ENCODE results near the gene SPIRE1.

SPIRE1 gene

DNA sequence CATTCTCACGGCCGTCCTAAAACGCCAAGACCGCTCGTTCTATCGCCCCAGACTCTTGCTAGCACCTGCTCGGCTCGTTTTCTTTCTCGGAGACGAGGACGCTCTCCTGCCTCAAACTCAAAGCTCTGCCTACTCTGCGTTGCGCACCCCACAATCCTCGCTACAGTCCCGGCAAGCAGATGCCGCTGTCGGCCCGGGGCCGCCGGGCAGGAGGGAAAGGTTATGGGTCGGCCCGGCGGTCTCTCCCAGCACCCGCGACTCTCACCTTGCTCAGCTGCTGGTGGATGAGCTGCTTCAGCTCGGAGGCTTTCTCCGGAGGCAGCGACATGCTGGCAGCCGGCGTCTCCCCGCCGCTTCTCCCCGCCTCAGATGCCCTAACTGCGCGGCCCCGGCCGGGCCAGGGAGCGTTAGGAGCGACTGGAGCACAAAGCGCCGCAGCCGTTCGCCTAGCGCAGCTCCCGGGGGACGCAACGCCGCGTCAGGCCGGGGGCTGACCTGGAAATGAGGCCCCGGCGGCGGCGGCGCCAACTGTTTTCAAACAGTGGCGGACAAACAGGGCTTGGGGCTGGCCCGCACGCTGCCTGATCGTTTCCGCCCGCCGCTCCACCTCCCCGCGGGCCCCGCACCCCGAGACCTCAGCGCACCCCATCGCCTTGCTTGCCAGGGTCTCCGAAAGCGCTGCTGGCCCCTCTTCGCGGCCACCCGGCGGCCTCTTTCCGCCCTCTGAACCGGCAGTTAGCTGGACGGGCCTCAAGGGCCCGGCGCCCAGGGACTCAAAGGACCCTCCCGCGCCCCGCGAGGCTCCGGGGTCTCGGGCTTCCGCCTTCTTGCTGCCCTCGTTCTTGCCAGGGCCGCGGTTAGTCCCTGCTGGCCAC, 44.6 kb upstream of the SPIRE1 start, which contains the start of the genes CEP76 and PSMG2:
TSS of gene CEP76 (minus strand) at position 503 of the 875 bp plus-strand sequence. CDS start at position 328, 175 bp downstream.
TSS of gene PSMG2 (plus strand) at position 822 of the 875 bp plus-strand sequence. CDS start 66 bp downstream, outside the sequence.
- Histone ChIP-seq H3K27me3 (ENCODE audit: control insufficient read depth in 1 of 2, insufficient read depth in 1 of 2, low read length in 2 of 2) (no peaks in the 10 kb centered on the region), H3K14ac (ENCODE audit: low read length in 2 of 2) (peak within 1 kb of the TSS in 1 of 2 experiments; percentile 98), H2BK12ac (ENCODE audit: low read length in 2 of 2) (peak within 1 kb of the TSS in 1 of 2 experiments; percentile 99), H3K79me1 (replicated peaks; ENCODE audit: low read length, poor library complexity, severe bottlenecking) (peaks cover 4% of the 10 kb centered on the region), H2AFZ (ENCODE audit: low read depth, low read length) (peak within 1 kb of the TSS; percentile 72), H3K4me2 (ENCODE audit: low read length, poor library complexity, severe bottlenecking) (peak within 1 kb of the TSS; percentile 82), H2BK15ac (ENCODE audit: low read depth, poor library complexity, severe bottlenecking) (peak within 1 kb of the TSS; percentile 98), H2BK120ac (ENCODE audit: low read depth, low read length) (peak within 1 kb of the TSS; percentile 98), H2AK5ac (ENCODE audit: low read length, severe bottlenecking) (peak within 1 kb of the TSS; percentile 76), H3K4me3 (ENCODE audit: insufficient read depth in 1 of 2, low read depth in 1 of 2, low read length in 2 of 2) (peak within 1 kb of the TSS; percentile 90 to 96), H2BK5ac (ENCODE audit: low read depth, low read length, poor library complexity, severe bottlenecking) (peak within 1 kb of the TSS; percentile 100), H3K27ac (ENCODE audit: low read length, poor library complexity, severe bottlenecking) (peak within 1 kb of the TSS; percentile 87), H3K18ac (ENCODE audit: low read depth in 1 of 2, low read length in 2 of 2) (peak within 1 kb of the TSS; percentile 99), H3K36me3 (ENCODE audit: control insufficient read depth in 1 of 2, insufficient read depth in 2 of 2, low read depth in 1 of 2, low read length in 2 of 2) (peaks cover 0 to 30% of the 10 kb centered on the region in 2 experiments), H3K4ac (ENCODE audit: low read depth in 1 of 2, low read length in 2 of 2) (peak within 1 kb of the TSS; percentile 95 to 99), H3K9me3 (ENCODE audit: control insufficient read depth, low read length) (no peaks in the 10 kb centered on the region), H4K91ac (ENCODE audit: low read length) (peak within 1 kb of the TSS; percentile 100), H4K8ac (ENCODE audit: low read length) (peak within 1 kb of the TSS; percentile 99), H3K9ac (ENCODE audit: low read length) (peak within 1 kb of the TSS; percentile 95), H3K4me1 (ENCODE audit: control insufficient read depth, insufficient read depth, low read depth, low read length) (no peaks in the 10 kb centered on the region), H3K23ac (ENCODE audit: low read length in 2 of 2) (peak within 1 kb of the TSS in 1 of 2 experiments; percentile 89)
- under 1% methylated on average over 85 of the region's 89 CpGs for WGBS
- peak; percentile 94 for DNase-seq

DNA sequence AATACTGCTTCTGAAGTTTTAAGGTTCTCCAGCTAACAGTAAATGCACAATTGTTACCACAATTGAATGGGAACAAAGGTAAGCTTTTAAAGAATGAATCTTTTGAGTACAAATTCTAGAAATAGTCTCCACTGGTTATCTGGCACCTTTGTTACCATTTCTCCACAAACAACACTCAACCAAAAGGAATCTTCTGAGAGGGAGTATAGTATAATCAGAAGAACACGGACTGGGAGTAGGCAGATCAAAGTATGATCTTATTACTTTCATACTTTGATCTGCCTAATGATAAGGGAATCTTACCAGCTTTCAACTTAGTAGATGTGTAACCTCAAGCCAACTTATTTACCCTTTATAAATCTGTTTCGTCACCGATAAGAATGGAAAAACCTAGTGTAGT, 43.3 kb upstream of the SPIRE1 start:
- Histone ChIP-seq H3K27me3 (ENCODE audit: control insufficient read depth in 1 of 2, insufficient read depth in 1 of 2, low read length in 2 of 2) (no peaks in the 10 kb centered on the region), H3K9me3 (ENCODE audit: control insufficient read depth, low read length) (no peaks in the 10 kb centered on the region), H3K4me3 (ENCODE audit: insufficient read depth in 1 of 2, low read depth in 1 of 2, low read length in 2 of 2) (peak overlapping the region in 1 of 2 experiments; percentile 90), H2BK120ac (ENCODE audit: low read depth, low read length) (no peak overlapping the region), H3K4me2 (ENCODE audit: low read length, poor library complexity, severe bottlenecking) (peak overlapping the region; percentile 7), H2BK12ac (ENCODE audit: low read length in 2 of 2) (no peak overlapping the region), H4K91ac (ENCODE audit: low read length) (no peak overlapping the region), H2BK5ac (ENCODE audit: low read depth, low read length, poor library complexity, severe bottlenecking) (no peak overlapping the region), H3K4ac (ENCODE audit: low read depth in 1 of 2, low read length in 2 of 2) (no peak overlapping the region), H3K23ac (ENCODE audit: low read length in 2 of 2) (no peak overlapping the region), H3K18ac (ENCODE audit: low read depth in 1 of 2, low read length in 2 of 2) (no peak overlapping the region), H3K79me1 (replicated peaks; ENCODE audit: low read length, poor library complexity, severe bottlenecking) (peaks cover 7% of the 10 kb centered on the region), H3K9ac (ENCODE audit: low read length) (peak overlapping the region; percentile 95), H2BK15ac (ENCODE audit: low read depth, poor library complexity, severe bottlenecking) (no peak overlapping the region), H4K8ac (ENCODE audit: low read length) (no peak overlapping the region), H2AFZ (ENCODE audit: low read depth, low read length) (no peak overlapping the region), H3K27ac (ENCODE audit: low read length, poor library complexity, severe bottlenecking) (no peak overlapping the region), H2AK5ac (ENCODE audit: low read length, severe bottlenecking) (no peak overlapping the region), H3K4me1 (ENCODE audit: control insufficient read depth, insufficient read depth, low read depth, low read length) (no peaks in the 10 kb centered on the region), H3K36me3 (ENCODE audit: control insufficient read depth in 1 of 2, insufficient read depth in 2 of 2, low read depth in 1 of 2, low read length in 2 of 2) (peaks cover 0 to 31% of the 10 kb centered on the region in 2 experiments), H3K14ac (ENCODE audit: low read length in 2 of 2) (no peak overlapping the region)
- 95% methylated on average over 2 of the region's 3 CpGs for WGBS
- no peak for DNase-seq

DNA sequence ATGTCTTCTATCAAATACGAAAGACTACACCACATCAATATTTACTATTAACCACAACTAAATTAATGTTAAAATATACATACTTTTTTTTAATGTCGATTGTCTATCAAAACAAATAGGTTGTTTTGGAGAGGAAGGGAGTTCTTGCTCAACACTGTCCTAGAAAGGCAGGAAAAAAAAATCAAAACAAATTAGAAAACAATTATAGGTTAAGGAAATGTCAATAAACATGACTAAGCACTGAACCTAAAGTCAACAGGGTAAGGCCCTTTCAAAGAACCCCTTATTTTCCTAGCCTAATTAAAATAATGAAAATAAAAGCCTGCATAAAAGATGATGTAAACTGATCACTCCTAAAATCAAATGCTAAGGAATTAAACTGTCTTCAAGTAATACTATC, 41.8 kb upstream of the SPIRE1 start:
- Histone ChIP-seq H2AK5ac (ENCODE audit: low read length, severe bottlenecking) (no peak overlapping the region), H2BK120ac (ENCODE audit: low read depth, low read length) (no peak overlapping the region), H3K79me1 (replicated peaks; ENCODE audit: low read length, poor library complexity, severe bottlenecking) (peaks cover 7% of the 10 kb centered on the region), H3K4me3 (ENCODE audit: insufficient read depth in 1 of 2, low read depth in 1 of 2, low read length in 2 of 2) (no peak overlapping the region), H4K8ac (ENCODE audit: low read length) (no peak overlapping the region), H3K18ac (ENCODE audit: low read depth in 1 of 2, low read length in 2 of 2) (no peak overlapping the region), H3K27ac (ENCODE audit: low read length, poor library complexity, severe bottlenecking) (no peak overlapping the region), H3K23ac (ENCODE audit: low read length in 2 of 2) (no peak overlapping the region), H3K14ac (ENCODE audit: low read length in 2 of 2) (no peak overlapping the region), H3K4me1 (ENCODE audit: control insufficient read depth, insufficient read depth, low read depth, low read length) (no peaks in the 10 kb centered on the region), H3K36me3 (ENCODE audit: control insufficient read depth in 1 of 2, insufficient read depth in 2 of 2, low read depth in 1 of 2, low read length in 2 of 2) (peaks cover under 1 to 31% of the 10 kb centered on the region in 2 experiments), H4K91ac (ENCODE audit: low read length) (no peak overlapping the region), H2AFZ (ENCODE audit: low read depth, low read length) (no peak overlapping the region), H2BK12ac (ENCODE audit: low read length in 2 of 2) (no peak overlapping the region), H2BK5ac (ENCODE audit: low read depth, low read length, poor library complexity, severe bottlenecking) (no peak overlapping the region), H3K27me3 (ENCODE audit: control insufficient read depth in 1 of 2, insufficient read depth in 1 of 2, low read length in 2 of 2) (no peaks in the 10 kb centered on the region), H3K9ac (ENCODE audit: low read length) (no peak overlapping the region), H3K4me2 (ENCODE audit: low read length, poor library complexity, severe bottlenecking) (no peak overlapping the region), H3K9me3 (ENCODE audit: control insufficient read depth, low read length) (no peaks in the 10 kb centered on the region), H3K4ac (ENCODE audit: low read depth in 1 of 2, low read length in 2 of 2) (no peak overlapping the region), H2BK15ac (ENCODE audit: low read depth, poor library complexity, severe bottlenecking) (no peak overlapping the region)
- no peak for DNase-seq
- WGBS, result no CpG with 5 or more reads among the region's 2 CpGs

DNA sequence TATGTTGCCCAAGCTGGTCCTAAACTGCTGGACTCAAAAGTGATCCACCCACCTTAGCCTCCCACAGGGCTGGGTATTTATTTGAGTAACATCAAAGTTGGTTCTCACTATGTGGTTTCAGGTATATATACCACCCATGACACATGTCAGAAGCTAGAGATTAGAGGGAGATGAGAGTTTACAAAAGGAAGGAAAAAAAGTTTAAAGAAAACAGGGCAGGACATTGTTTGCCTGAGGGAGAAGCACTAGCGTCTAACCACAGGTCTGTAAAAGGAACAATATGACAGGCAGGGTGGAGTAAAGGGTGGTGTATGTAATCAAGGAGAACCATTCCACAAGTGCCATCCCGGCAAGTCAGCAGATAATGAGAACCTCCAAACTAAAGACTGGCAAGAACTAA, 36.1 kb upstream of the SPIRE1 start:
- no peak for DNase-seq

More for the DNA sequence above, 36.1 kb upstream of the SPIRE1 start:
- Histone ChIP-seq H3K9me3 (ENCODE audit: control insufficient read depth, low read length) (no peaks in the 10 kb centered on the region), H3K18ac (ENCODE audit: low read depth in 1 of 2, low read length in 2 of 2) (no peak overlapping the region), H2AK5ac (ENCODE audit: low read length, severe bottlenecking) (no peak overlapping the region), H3K79me1 (replicated peaks; ENCODE audit: low read length, poor library complexity, severe bottlenecking) (peaks cover 14% of the 10 kb centered on the region), H2AFZ (ENCODE audit: low read depth, low read length) (no peak overlapping the region), H3K9ac (ENCODE audit: low read length) (no peak overlapping the region), H3K4me3 (ENCODE audit: insufficient read depth in 1 of 2, low read depth in 1 of 2, low read length in 2 of 2) (no peak overlapping the region), H3K23ac (ENCODE audit: low read length in 2 of 2) (no peak overlapping the region), H2BK120ac (ENCODE audit: low read depth, low read length) (no peak overlapping the region), H3K4me2 (ENCODE audit: low read length, poor library complexity, severe bottlenecking) (no peak overlapping the region), H3K4me1 (ENCODE audit: control insufficient read depth, insufficient read depth, low read depth, low read length) (no peaks in the 10 kb centered on the region), H2BK12ac (ENCODE audit: low read length in 2 of 2) (no peak overlapping the region), H2BK15ac (ENCODE audit: low read depth, poor library complexity, severe bottlenecking) (no peak overlapping the region), H4K91ac (ENCODE audit: low read length) (no peak overlapping the region), H3K27ac (ENCODE audit: low read length, poor library complexity, severe bottlenecking) (no peak overlapping the region), H3K36me3 (ENCODE audit: control insufficient read depth in 1 of 2, insufficient read depth in 2 of 2, low read depth in 1 of 2, low read length in 2 of 2) (peaks cover 3 to 47% of the 10 kb centered on the region in 2 experiments), H3K27me3 (ENCODE audit: control insufficient read depth in 1 of 2, insufficient read depth in 1 of 2, low read length in 2 of 2) (no peaks in the 10 kb centered on the region), H3K4ac (ENCODE audit: low read depth in 1 of 2, low read length in 2 of 2) (no peak overlapping the region), H4K8ac (ENCODE audit: low read length) (no peak overlapping the region), H2BK5ac (ENCODE audit: low read depth, low read length, poor library complexity, severe bottlenecking) (no peak overlapping the region), H3K14ac (ENCODE audit: low read length in 2 of 2) (no peak overlapping the region)
- WGBS, result 100% methylated on average over 1 of the region's 2 CpGs
